Measurements from ENCODE around the gene SNX32. TPM values are rescaled to one million over a fixed set of nuclear protein-coding genes. Genes with fewer than 3 reads are reported as not detected.

SNX32 gene
- total and polyA plus RNA-seq, 8 donors: 0.24 to 4.4 (median 2.7) TPM

- H3K4me3 ChIP-seq: peak within 1 kb of the TSS in 1 of 2 donors; percentile 36
- no peak for TF ChIP-seq CTCF (IDR thresholded peaks at IDR 0.05)
- intact Hi-C loops (cut with DNase I): no loop called here
Observed at GRCh38 chr11:65786786-65787636, 46.8 kb upstream of the SNX32 start, which contains the start of gene OVOL1. Gene OVOL1 (plus strand): TSS chr11:65787063. CDS start chr11:65787374, 311 bp downstream.

GRCh38 chr11:65787649-65788622 lies 45.8 kb upstream of the SNX32 start:
- no peak for TF ChIP-seq CTCF (IDR thresholded peaks at IDR 0.05)
- Histone ChIP-seq H3K36me3 (no peaks in the 10 kb centered on the region), H3K4me1 (peaks cover 14 to 34% of the 10 kb centered on the region in 2 donors), H3K27me3 (peaks cover 36 to 58% of the 10 kb centered on the region in 2 donors), H3K4me3 (peak overlapping the region in 1 of 2 donors; percentile 1), H3K9me3 (no peaks in the 10 kb centered on the region), H3K27ac (no peak overlapping the region)
- intact Hi-C loops (cut with DNase I): no loop called here
- DNase-seq (peak in 1 of 4 donors; percentile 64), ATAC-seq (no peak)

More at GRCh38 chr11:65786786-65787636, 46.8 kb upstream of the SNX32 start, which contains the start of gene OVOL1:
- peak in 3 of 4 donors; percentile 67 to 84 (median 74) for DNase-seq
- ATAC-seq: peak; percentile 75
- H3K9me3 ChIP-seq: no peaks in the 10 kb centered on the region
- peaks cover 14 to 34% of the 10 kb centered on the region in 2 donors for H3K4me1 ChIP-seq
- no peaks in the 10 kb centered on the region for H3K36me3 ChIP-seq
- no peak within 1 kb of the TSS for H3K27ac ChIP-seq
- H3K27me3 ChIP-seq: peaks cover 36 to 58% of the 10 kb centered on the region in 2 donors

GRCh38 chr11:65788821-65789220 lies 44.9 kb upstream of the SNX32 start:
- no peak overlapping the region for H3K4me3 ChIP-seq
- peaks cover 36 to 66% of the 10 kb centered on the region in 2 donors for H3K27me3 ChIP-seq
- H3K27ac ChIP-seq: no peak overlapping the region
- no peak for TF ChIP-seq CTCF (IDR thresholded peaks at IDR 0.05)
- intact Hi-C loops (cut with DNase I): no loop called here
- peaks cover 14 to 34% of the 10 kb centered on the region in 2 donors for H3K4me1 ChIP-seq
- ATAC-seq (no peak), DNase-seq (peak in 1 of 4 donors; percentile 65)
- H3K36me3 ChIP-seq: no peaks in the 10 kb centered on the region
- H3K9me3 ChIP-seq: no peaks in the 10 kb centered on the region

- DNase-seq (peak in 1 of 4 donors; percentile 28), ATAC-seq (no peak)
- H3K36me3 ChIP-seq: no peaks in the 10 kb centered on the region
- no peak overlapping the region for H3K27ac ChIP-seq
- intact Hi-C loops (cut with DNase I): no loop called here
- no peak for TF ChIP-seq CTCF (IDR thresholded peaks at IDR 0.05)
- no peak overlapping the region for H3K4me3 ChIP-seq
- peaks cover 14 to 34% of the 10 kb centered on the region in 2 donors for H3K4me1 ChIP-seq
- no peaks in the 10 kb centered on the region for H3K9me3 ChIP-seq
- H3K27me3 ChIP-seq: peaks cover 36 to 70% of the 10 kb centered on the region in 2 donors
Observed at GRCh38 chr11:65789230-65790103, 44.3 kb upstream of the SNX32 start.

Data from left lung (tissue), 10 donors.